ENCODE results near the gene KLF16.

The KLF16 gene

GRCh38 chr19:1855040-1855827, 8.1 kb downstream of the KLF16 start:
- DNase-seq (ENCODE audit: low read depth), result peak; percentile 81

- no peak for DNase-seq (ENCODE audit: low read depth)
Measured at GRCh38 chr19:1854542-1855039, 8.8 kb downstream of the KLF16 start.

GRCh38 chr19:1854039-1854541, 9.3 kb downstream of the KLF16 start:
- no peak for DNase-seq (ENCODE audit: low read depth)

- DNase-seq (ENCODE audit: low read depth), result peak; percentile 64
Measured at GRCh38 chr19:1853295-1854038, 9.9 kb downstream of the KLF16 start.

GRCh38 chr19:1852581-1853128, 10.7 kb downstream of the KLF16 start:
- no peak for DNase-seq (ENCODE audit: low read depth)

GRCh38 chr19:1851654-1852580, 11.5 kb downstream of the KLF16 start:
- DNase-seq (ENCODE audit: low read depth), result peak; percentile 49

GRCh38 chr19:1850809-1851653, 12.3 kb downstream of the KLF16 start:
- no peak for DNase-seq (ENCODE audit: low read depth)

GRCh38 chr19:1849886-1850398, 13.4 kb downstream of the KLF16 start:
- no peak for DNase-seq (ENCODE audit: low read depth)

GRCh38 chr19:1849132-1849474, 14.3 kb downstream of the KLF16 start:
- no peak for DNase-seq (ENCODE audit: low read depth)

- peak; percentile 94 for DNase-seq (ENCODE audit: low read depth)
Measured at GRCh38 chr19:1848399-1849131, 14.8 kb downstream of the KLF16 start, which contains the start of gene REXO1. Gene REXO1, minus strand, starts transcription at chr19:1848483. Its CDS starts 125 bp downstream, at chr19:1848358.

GRCh38 chr19:1847684-1848398, 15.5 kb downstream of the KLF16 start:
- DNase-seq (ENCODE audit: low read depth), result no peak

- no peak for DNase-seq (ENCODE audit: low read depth)
Measured at GRCh38 chr19:1847348-1847683, 16.1 kb downstream of the KLF16 start.

- DNase-seq (ENCODE audit: low read depth), result no peak
Measured at GRCh38 chr19:1846517-1847204, 16.7 kb downstream of the KLF16 start.

- DNase-seq (ENCODE audit: low read depth), result no peak
Measured at GRCh38 chr19:1845642-1846041, 17.7 kb downstream of the KLF16 start.

GRCh38 chr19:1845125-1845515, 18.3 kb downstream of the KLF16 start:
- DNase-seq (ENCODE audit: low read depth), result no peak

GRCh38 chr19:1844513-1845124, 18.8 kb downstream of the KLF16 start:
- DNase-seq (ENCODE audit: low read depth), result no peak

- DNase-seq (ENCODE audit: low read depth), result no peak
Measured at GRCh38 chr19:1843646-1844394, 19.6 kb downstream of the KLF16 start.
